Adrenal gland (tissue), 12 donors: ENCODE measurements around the gene RPS28. TPM values are rescaled to one million over a fixed set of nuclear protein-coding genes. Genes with fewer than 3 reads are reported as not detected.
A peak's percentile ranks its signal among the peaks of the same experiment; 100 is the strongest.

Source experiments
- DNase-seq, 7 donors: peaks; one replicate each; pipeline ENCODE4 v3.0.0-alpha.2; 2019 to 2020
- H3K27ac ChIP-seq, 5 donors: fragments of 200-600 bp; sonication (generic) in 4 of 5; 1 replicate in 3 of 5; 2 replicates in 2 of 5; pipeline versions ENCODE4 v1.5.1 to v1.8.0; 2016 to 2020; ENCODE audit warnings: mild to moderate bottlenecking in 1 of 5
- H3K27me3 ChIP-seq: fragments of 200-600 bp; 2 replicates; pipeline ENCODE4 v1.8.0; 2021
- H3K36me3 ChIP-seq, 2 donors: fragments of 200-600 bp; replicated peaks in 1 of 2; 1 replicate in 1 of 2; 2 replicates in 1 of 2; pipeline versions ENCODE4 v1.5.1 to v1.8.0; 2018 to 2022
- H3K4me1 ChIP-seq, 2 donors: fragments of 200-600 bp; replicated peaks in 1 of 2; 1 replicate in 1 of 2; 2 replicates in 1 of 2; pipeline versions ENCODE4 v1.5.1 to v1.8.0; 2018 to 2021
- H3K4me3 ChIP-seq, 4 donors: fragments of 200-600 bp; sonication (generic) in 3 of 4; one replicate each; pipeline ENCODE4 v1.5.1; 2016 to 2018
- H3K9me3 ChIP-seq, 3 donors: fragments of 200-600 bp; sonication (generic) in 1 of 3; replicated peaks in 1 of 3; 1 replicate in 2 of 3; 2 replicates in 1 of 3; pipeline versions ENCODE4 v1.5.1 to v1.8.0; 2016 to 2021
- POLR2A ChIP-seq, 2 donors: fragments of 450-650 bp; IDR thresholded peaks; one replicate each; pipeline ENCODE4 v1.6.1; 2017; ENCODE audit warnings: antibody characterized with exemption in 2 of 2, mild to moderate bottlenecking in 2 of 2, moderate library complexity in 1 of 2
- WGBS, 4 donors: extraction: QIAGEN DNeasy Blood & Tissue Kit in 2 of 4; methylation state at CpG; one replicate each; pipeline versions ENCODE4 v1.1.5 to v1.1.7; 2013 to 2017; 5-methylcytosine and 5-hydroxymethylcytosine counted together
- intact Hi-C, 2 donors: fragments of 100-400 bp; cut with DNase I; formaldehyde crosslinking; loops; one replicate each; pipeline versions ENCODE4 v1.14.1 to v1.15.0; 2022 to 2023
- polyA plus RNA-seq, 3 donors: library from polyadenylated mRNA; stranded (reverse); fragments of 200-250 nt in 2 of 3; fragments of 350-450 nt in 1 of 3; fragmentation: Illumina TruSeq in 1 of 3; extraction: RNeasy Lipid Tissue Mini Kit (QIAGEN cat#74804) in 1 of 3; gene quantifications; one replicate each; pipeline ENCODE4 v1.2.3, GENCODE V29; 2013 to 2014
- total RNA-seq, 9 donors: library from RNA; depleted of rRNA in 4 of 9; stranded (reverse); fragments of >200 nt in 4 of 9; fragments of 120-200 nt in 1 of 9; fragmentation: NEBNext Ultra II Directional in 1 of 9; extraction: Animal tissue kit (Norgen Biotek cat#: 25700) in 1 of 9; gene quantifications; one replicate each; pipeline versions ENCODE4 v1.1.0 to v1.2.4, GENCODE V29; 2013 to 2023
- TF ChIP-seq, protein P1 (sequence below), 6 experiments: fragments of 450-650 bp in 4 of 6; fragments of 200-600 bp in 2 of 6; sonication (generic) in 1 of 6; IDR thresholded peaks; 1 replicate in 5 of 6; 2 replicates in 1 of 6; pipeline versions ENCODE4 v1.5.1 to v1.8.0; 2016 to 2021; ENCODE audit warnings: antibody characterized with exemption in 6 of 6, mild to moderate bottlenecking in 2 of 6, moderate library complexity in 1 of 6
- donor health status: healthy with polysubstance abuse.
- donor health status: Bipolar disorder and iron deficiency.
- donor health status: DM: yes; HTN: yes; CAD: no.
- donor health status: DM: no; HTN: no; CAD: no.
- donor health status: DM: no; HTN: no; CAD: no.
- donor health status: DM: yes; HTN: yes; CAD: no.

RPS28 gene
- total and polyA plus RNA-seq, 12 donors, result 155 to 1,896 (median 614) TPM

GRCh38 chr19:8319807-8320520 lies 1.3 kb upstream of the RPS28 start:
- peak overlapping the region in 1 of 4 donors; percentile 74 for H3K4me3 ChIP-seq
- H3K27ac ChIP-seq, result peak overlapping the region in 1 of 5 donors; percentile 92
- no peaks in the 10 kb centered on the region for H3K27me3 ChIP-seq
- intact Hi-C loops, result no loop called here
- DNase-seq, result no peak
- no peak for TF ChIP-seq POLR2A (IDR thresholded peaks at IDR 0.05)
- TF ChIP-seq, protein P1, sequence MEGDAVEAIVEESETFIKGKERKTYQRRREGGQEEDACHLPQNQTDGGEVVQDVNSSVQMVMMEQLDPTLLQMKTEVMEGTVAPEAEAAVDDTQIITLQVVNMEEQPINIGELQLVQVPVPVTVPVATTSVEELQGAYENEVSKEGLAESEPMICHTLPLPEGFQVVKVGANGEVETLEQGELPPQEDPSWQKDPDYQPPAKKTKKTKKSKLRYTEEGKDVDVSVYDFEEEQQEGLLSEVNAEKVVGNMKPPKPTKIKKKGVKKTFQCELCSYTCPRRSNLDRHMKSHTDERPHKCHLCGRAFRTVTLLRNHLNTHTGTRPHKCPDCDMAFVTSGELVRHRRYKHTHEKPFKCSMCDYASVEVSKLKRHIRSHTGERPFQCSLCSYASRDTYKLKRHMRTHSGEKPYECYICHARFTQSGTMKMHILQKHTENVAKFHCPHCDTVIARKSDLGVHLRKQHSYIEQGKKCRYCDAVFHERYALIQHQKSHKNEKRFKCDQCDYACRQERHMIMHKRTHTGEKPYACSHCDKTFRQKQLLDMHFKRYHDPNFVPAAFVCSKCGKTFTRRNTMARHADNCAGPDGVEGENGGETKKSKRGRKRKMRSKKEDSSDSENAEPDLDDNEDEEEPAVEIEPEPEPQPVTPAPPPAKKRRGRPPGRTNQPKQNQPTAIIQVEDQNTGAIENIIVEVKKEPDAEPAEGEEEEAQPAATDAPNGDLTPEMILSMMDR (IDR thresholded peaks at IDR 0.05), result no peak
- H3K36me3 ChIP-seq, result peaks cover 0 to 27% of the 10 kb centered on the region in 2 donors
- no peaks in the 10 kb centered on the region for H3K9me3 ChIP-seq
- peaks cover 17 to 32% of the 10 kb centered on the region in 2 donors for H3K4me1 ChIP-seq
- WGBS, 4 donors, result 83 to 86% (median 83%) methylated on average over 19 of the region's 19 CpGs

GRCh38 chr19:8320564-8321066 lies 681 bp upstream of the RPS28 start:
- Histone ChIP-seq H3K4me3 (peak overlapping the region; percentile 49 to 94 (median 78)), H3K27me3 (no peaks in the 10 kb centered on the region), H3K36me3 (peaks cover 0 to 20% of the 10 kb centered on the region in 2 donors), H3K9me3 (no peaks in the 10 kb centered on the region), H3K27ac (peak overlapping the region; percentile 20 to 95 (median 92)), H3K4me1 (peaks cover 17 to 32% of the 10 kb centered on the region in 2 donors)
- no peak for TF ChIP-seq POLR2A (IDR thresholded peaks at IDR 0.05)
- TF ChIP-seq, protein P1 (IDR thresholded peaks at IDR 0.05), result no peak
- intact Hi-C loops, result no loop called here
- WGBS, 4 donors, result 2 to 3% (median 2%) methylated on average over 11 to 16 of the region's 16 CpGs
- DNase-seq, result peak in 2 of 7 donors; percentile 28 to 37

- Histone ChIP-seq H3K27ac (peak overlapping the region in 4 of 5 donors; percentile 69 to 95 (median 92)), H3K4me3 (peak overlapping the region; percentile 28 to 94 (median 78)), H3K36me3 (peaks cover 0 to 14% of the 10 kb centered on the region in 2 donors), H3K9me3 (no peaks in the 10 kb centered on the region), H3K4me1 (peaks cover 17 to 32% of the 10 kb centered on the region in 2 donors), H3K27me3 (no peaks in the 10 kb centered on the region)
- intact Hi-C loops, result no loop called here
- no peak for DNase-seq
- 15 to 30% (median 19%) methylated on average over 25 to 30 of the region's 30 CpGs for WGBS, 4 donors
- no peak for TF ChIP-seq POLR2A (IDR thresholded peaks at IDR 0.05)
- TF ChIP-seq, protein P1 (IDR thresholded peaks at IDR 0.05), result no peak
These were observed 816 bp downstream of the RPS28 start for GRCh38 chr19:8321986-8322637.

- intact Hi-C loops, result no loop called here
- H3K36me3 ChIP-seq, result peaks cover 0 to 14% of the 10 kb centered on the region in 2 donors
- no peak overlapping the region for H3K27ac ChIP-seq
- TF ChIP-seq POLR2A (IDR thresholded peaks at IDR 0.05), result no peak
- TF ChIP-seq, protein P1 (IDR thresholded peaks at IDR 0.05), result no peak
- H3K27me3 ChIP-seq, result no peaks in the 10 kb centered on the region
- no peak for DNase-seq
- peaks cover 17 to 32% of the 10 kb centered on the region in 2 donors for H3K4me1 ChIP-seq
- 60 to 82% (median 66%) methylated on average over 1 to 7 of the region's 7 CpGs for WGBS, 4 donors
- H3K9me3 ChIP-seq, result no peaks in the 10 kb centered on the region
- peak overlapping the region in 2 of 4 donors; percentile 74 to 94 for H3K4me3 ChIP-seq
These were observed 1.3 kb downstream of the RPS28 start for GRCh38 chr19:8322638-8322997.
